Panc1 (cell line): ENCODE measurements around the gene CHRNA7.

ENCODE experiments used
- CTCF ChIP-seq: fragments of 450-650 bp; IDR thresholded peaks from 2 replicates; pipeline ENCODE4 v1.5.1; 2017; ENCODE audit warnings: mild to moderate bottlenecking
- POLR2AphosphoS5 ChIP-seq: IDR thresholded peaks from 2 replicates; pipeline ENCODE4 v1.6.1; 2012; ENCODE audit warnings: mild to moderate bottlenecking, low read depth, low read length, moderate library complexity
- REST ChIP-seq, 2 experiments: IDR thresholded peaks; 2 replicates each; pipeline ENCODE4 v1.6.1; 2011 to 2012; ENCODE audit warnings: low read depth in 2 of 2, control low read depth in 1 of 2, low read length in 1 of 2, mild to moderate bottlenecking in 1 of 2, moderate library complexity in 1 of 2; ENCODE audit not compliant: insufficient read depth in 1 of 2

- TF ChIP-seq CTCF = no peak
- no peak for TF ChIP-seq POLR2AphosphoS5
- no peak for TF ChIP-seq REST (IDR thresholded peaks at IDR 0.05; ENCODE audit: insufficient read depth in 1 of 2, low read depth in 2 of 2, low read length in 1 of 2)
Observed at GRCh38 chr15:32041294-32041693, 11.0 kb downstream of the CHRNA7 start.
